RWPE1 (cell line): ENCODE results near the gene XRCC4.

Experiments
- CTCF ChIA-PET: fragments of 350-600 bp; sonication (Branson Sonifier 250); formaldehyde crosslinking; extraction: SDS; loops from one replicate; lab custom pipeline; 2021; lab: Yijun Ruan, JAX
- POLR2A ChIA-PET: fragments of 400-600 bp; formaldehyde crosslinking; extraction: SDS; loops from one replicate; lab custom pipeline; 2020; ENCODE audit warnings: antibody characterized with exemption; ENCODE audit not compliant: low non-redundant PET; lab: Yijun Ruan, JAX
- DNase-seq: peaks from one replicate; pipeline ENCODE4 v3.0.0; 2012; ENCODE audit warnings: low spot score
- H3K27ac ChIP-seq: fragments of 450-650 bp; 2 replicates; pipeline ENCODE4 v1.5.1; 2017
- TF ChIP-seq, protein P1 (sequence below): fragments of 450-650 bp; conservative IDR thresholded peaks from 2 replicates; pipeline ENCODE4 v1.5.1; 2017; ENCODE audit warnings: low read depth, mild to moderate bottlenecking

Gene XRCC4

DNA sequence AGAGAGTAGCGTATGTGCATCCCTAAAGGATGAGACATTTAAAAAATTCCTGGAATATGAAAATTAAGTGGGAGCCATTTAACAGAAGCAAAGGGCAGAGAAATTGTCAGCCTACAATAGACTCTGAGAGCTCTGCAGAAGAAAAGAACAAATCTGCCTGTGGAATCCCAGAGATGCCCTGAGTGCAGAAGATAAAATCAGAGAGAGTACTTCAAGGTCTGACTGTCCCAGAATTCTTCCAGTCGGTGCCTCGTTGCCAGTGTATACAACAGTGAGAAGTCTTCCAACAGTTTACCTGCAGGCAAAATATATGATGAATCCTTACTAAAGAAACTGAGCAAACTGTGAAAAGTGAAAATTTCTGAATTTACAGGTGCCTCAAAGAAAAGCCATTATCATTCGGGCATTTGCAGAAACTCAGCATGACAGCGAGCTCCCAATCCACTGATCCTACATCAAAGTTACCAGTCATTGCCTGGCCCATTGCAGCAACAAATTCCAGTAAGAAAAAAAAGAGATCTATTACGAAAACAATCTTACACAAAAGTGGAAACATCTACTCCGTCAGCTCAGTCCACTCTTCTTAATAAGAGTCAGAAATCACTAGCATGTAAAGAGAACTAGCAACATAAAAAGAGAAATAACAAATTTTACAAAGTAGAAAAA, 301.4 kb downstream of the XRCC4 start:
- CTCF ChIA-PET = no interaction called here
- no peak overlapping the region for H3K27ac ChIP-seq
- TF ChIP-seq, protein P1, sequence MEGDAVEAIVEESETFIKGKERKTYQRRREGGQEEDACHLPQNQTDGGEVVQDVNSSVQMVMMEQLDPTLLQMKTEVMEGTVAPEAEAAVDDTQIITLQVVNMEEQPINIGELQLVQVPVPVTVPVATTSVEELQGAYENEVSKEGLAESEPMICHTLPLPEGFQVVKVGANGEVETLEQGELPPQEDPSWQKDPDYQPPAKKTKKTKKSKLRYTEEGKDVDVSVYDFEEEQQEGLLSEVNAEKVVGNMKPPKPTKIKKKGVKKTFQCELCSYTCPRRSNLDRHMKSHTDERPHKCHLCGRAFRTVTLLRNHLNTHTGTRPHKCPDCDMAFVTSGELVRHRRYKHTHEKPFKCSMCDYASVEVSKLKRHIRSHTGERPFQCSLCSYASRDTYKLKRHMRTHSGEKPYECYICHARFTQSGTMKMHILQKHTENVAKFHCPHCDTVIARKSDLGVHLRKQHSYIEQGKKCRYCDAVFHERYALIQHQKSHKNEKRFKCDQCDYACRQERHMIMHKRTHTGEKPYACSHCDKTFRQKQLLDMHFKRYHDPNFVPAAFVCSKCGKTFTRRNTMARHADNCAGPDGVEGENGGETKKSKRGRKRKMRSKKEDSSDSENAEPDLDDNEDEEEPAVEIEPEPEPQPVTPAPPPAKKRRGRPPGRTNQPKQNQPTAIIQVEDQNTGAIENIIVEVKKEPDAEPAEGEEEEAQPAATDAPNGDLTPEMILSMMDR = no peak
- DNase-seq = no peak
- POLR2A ChIA-PET = no interaction called here

DNA sequence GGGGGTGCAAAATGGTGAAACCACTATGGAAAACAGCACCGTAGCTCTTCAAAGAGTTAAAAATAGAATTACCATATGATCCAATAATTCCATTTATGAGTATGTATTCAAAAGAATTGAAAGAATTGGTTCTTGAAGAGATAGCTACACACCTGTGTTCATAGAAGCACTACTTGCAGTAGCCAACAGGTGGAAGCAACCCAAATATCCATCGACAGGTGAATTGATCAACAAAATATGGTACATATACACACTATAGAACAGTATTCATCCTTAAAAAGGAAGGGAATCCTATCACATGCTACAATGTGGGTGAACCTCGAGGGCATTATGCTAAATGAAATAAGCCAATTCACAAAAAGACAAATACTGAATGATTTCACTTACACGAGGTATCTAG, 308.5 kb downstream of the XRCC4 start:
- no peak for DNase-seq
- TF ChIP-seq, protein P1 = no peak
- ChIA-PET CTCF (no interaction called here), POLR2A (no interaction called here)
- no peak overlapping the region for H3K27ac ChIP-seq

DNA sequence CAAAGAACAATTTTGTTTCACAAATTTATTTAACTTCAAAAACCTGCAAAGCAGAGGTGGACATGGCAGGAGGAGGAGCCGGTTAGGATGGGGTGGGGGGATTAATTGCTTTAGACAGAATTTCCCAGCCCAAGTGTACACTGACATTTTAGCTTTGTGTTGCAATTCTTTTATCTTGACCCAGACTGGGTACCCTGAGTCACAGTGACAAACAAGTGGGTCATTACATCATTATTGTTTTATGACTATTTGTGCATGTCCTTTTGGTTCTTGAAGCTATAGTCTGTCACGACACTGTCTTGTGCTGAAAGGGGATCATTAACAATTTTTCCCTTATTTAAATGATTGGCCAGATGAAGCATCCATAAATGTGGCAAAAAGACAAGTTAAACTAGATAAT, 309.7 kb downstream of the XRCC4 start:
- no peak for DNase-seq
- TF ChIP-seq, protein P1 = no peak
- H3K27ac ChIP-seq = no peak overlapping the region
- POLR2A ChIA-PET = no interaction called here
- CTCF ChIA-PET = no interaction called here

DNA sequence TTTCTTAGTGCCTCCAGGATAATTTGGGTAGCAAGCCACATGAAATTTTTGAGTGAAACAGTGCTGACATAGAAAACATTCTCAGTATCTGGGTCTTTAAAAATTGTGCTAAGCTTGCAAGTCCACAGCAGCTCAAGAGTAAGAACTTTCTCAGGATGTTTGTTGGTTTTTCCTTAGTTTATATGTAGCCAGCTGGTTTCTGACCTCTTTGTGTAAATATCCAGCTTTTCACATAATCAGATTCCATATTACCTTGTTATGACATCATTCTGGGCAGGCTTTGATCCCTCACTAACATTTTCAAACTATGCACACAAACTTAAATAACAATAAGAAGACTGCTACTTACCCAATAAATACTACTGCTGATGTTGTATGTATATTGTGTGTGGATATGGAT, 311.3 kb downstream of the XRCC4 start:
- H3K27ac ChIP-seq = no peak overlapping the region
- CTCF ChIA-PET = no interaction called here
- POLR2A ChIA-PET = no interaction called here
- DNase-seq = no peak
- TF ChIP-seq, protein P1 = no peak

DNA sequence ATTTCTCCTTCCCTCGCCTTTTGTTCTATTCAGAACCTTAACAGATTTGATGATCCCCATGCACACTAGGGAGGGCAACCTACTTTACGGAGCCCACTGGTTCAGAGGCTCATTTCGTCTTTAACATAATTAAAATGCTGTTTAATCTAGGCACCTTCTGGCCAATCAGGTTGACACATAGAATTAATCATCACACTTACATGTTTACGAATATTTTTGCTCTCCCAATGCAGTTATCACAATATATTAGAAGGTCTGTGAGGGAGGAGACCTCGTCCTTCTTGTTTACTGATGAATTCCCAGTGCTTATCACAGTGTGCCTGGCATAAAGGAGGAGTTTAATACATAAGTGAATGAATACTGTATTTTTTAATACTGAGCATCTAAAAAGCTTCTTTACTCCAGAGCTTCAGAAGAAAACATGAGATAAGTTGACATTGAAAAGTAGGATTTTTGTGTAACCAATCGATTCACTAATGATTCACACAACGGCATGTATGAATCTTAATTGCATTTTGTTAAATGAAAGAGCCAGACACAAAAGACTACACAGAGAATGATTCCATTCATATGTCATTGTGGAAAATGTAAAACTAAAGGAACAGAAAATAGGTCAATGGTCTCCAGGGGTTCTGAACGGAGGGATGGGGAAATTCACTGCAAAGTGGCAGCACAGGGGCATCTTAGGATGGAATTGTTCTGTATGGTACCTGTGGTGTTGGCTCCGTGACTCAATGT, 315.6 kb downstream of the XRCC4 start:
- DNase-seq = no peak
- ChIA-PET POLR2A (no interaction called here), CTCF (no interaction called here)
- no peak overlapping the region for H3K27ac ChIP-seq
- TF ChIP-seq, protein P1 = no peak

DNA sequence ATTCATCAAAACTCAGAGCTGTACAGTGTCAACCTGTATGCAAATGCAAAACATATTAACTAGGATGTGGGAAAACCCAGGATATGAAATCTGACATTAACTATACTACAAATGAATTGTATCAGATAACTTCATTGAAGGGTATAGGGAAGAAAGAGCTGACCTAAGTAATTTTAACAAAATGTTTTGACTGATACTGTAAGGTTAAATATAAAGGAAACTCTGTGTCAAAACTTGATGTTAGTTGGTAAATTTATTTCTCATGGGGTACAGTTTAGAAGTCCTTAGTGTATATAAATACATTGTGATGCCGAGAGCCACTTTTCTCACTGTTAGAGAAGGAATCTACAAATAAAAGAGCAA, 316.1 kb downstream of the XRCC4 start:
- ChIA-PET CTCF (no interaction called here), POLR2A (no interaction called here)

More for the DNA sequence above, 316.1 kb downstream of the XRCC4 start:
- H3K27ac ChIP-seq = no peak overlapping the region
- no peak for DNase-seq
- TF ChIP-seq, protein P1 = no peak
